HG03354 (cell line): ENCODE measurements around the gene KCNK5.

Experiments
- ATAC-seq: cut with Tn5 transposase; IDR thresholded peaks from one replicate; pipeline ENCODE4 v1.9.1; 2021; ENCODE audit warnings: mild to moderate bottlenecking; ENCODE audit not compliant: unreplicated experiment, poor library complexity, severe bottlenecking

Gene KCNK5

DNA sequence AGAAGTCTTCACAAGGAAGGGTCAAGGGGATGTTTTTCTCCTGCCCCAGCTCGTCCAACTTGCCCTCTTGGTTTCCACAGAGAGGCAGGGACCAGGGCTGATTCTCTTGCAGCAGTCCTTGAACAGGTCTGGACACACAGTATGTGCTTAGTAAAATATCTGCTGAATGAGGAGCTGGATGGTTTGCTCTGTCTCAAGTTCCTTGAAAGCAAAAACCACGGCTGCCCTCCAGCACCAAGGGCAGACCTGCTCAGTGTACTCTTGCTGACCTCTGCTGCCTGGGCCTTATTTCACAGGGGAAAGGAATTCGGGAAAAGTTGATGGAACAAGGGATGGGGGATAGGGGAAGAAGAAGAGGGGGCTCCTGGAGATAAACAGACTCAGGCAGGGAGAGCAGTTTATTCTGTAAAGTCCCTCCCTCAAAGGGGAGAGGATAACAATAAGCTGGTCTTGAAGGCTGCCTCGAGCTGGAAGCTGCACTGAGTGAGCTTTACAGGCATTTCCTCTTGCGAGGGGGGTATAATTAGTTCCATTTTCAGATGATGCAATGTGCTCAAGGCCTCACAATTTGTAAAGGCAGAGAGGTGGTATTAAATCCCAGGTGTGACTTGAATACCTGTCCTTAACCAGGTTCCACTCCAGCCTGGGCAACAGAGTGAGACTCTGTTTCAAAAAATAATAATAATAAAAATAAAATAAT is 10.3 kb downstream of the KCNK5 start:
- no peak for ATAC-seq

DNA sequence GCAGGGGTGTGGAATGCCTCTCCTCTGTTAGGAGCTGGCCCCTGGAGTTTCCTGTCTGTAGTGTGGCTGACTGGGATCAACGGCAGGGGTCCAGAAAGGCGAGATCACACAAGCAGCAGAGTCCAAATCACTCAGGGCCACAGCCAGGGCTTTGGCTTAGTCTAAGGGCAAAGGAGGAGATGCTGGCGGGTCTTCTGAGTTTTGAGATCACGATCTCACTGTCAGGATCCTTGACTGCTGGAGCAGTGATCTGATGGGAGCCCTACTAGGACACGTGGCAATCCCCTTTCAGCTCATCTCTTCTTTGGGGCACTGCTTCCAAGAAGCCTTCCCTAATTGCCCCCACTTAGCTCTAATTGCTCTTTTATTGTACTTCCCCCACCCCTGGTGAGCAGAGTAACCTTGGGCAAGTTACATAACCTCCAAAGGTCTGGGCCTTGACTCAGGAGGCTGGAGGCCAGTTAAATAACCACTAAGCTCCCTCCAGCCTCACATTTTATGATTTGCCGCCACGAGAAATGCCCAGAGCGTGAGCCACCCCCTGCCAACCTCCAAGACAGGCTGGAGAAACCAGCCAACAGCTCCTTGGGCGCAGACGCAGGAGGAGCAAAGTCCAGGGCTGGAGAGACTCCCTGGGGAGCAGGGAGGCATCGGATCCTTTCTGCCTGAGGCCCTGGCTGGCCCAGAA is 12.0 kb downstream of the KCNK5 start:
- ATAC-seq, result no peak

DNA sequence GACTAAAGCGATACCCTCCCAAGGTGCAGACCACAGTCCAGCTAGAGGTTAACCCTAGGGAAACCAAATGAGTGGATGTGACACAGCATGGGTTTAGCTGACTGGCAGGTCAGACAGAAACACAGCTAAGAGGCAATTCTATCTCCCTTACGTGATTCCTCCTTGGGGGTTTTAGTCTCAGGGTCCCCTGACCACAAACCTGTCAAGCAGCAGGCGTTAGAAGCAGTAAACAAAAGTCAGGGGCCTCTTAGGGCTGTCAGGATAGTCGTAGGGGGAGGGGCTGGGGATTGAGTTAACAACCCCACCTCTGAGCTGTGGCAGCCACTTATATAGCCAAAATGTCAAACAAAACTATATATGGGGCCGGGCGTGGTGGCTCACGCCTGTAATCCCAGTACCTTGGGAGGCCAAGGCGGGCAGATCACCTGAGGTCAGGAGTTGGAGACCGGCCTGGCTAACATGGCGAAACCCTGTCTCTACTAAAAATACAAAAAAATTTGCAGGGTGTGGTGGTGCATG is 13.6 kb downstream of the KCNK5 start:
- no peak for ATAC-seq

DNA sequence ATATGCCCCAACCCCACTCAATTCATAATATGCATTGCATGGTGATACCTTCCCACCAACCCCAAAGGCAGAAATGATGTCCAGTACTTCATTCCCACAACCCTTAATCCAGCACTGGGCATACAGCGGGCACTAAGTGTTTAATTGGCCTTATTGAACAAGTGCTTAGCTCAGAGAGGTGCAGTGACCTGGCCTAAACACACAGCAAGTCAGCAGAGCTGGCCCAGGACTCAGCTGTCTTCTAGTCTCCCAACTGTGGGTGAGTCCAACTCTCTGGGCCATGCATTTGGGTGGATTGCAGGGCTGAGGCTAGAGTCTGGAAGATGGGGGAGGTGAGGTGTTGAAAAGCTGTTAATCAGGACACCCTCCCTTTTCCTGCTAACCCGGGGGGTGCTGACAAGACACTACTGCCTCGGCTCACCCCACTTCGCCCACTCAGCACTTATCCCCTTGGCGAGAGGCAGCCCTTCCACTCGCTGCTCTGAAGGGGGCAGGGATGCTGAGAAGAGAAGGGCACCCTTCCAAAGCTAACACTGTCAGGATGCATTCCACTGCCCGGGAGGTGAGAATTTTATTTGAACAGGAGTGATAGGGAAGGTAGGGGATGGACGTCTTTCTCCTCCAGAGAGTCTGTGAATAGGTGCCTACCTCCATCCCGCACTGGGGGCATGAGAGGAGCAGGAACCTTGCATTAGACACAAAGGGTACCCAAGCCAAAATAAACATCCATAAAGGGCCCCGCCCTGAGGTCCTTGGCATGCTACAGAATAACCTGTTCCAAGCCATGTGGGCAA is 14.2 kb downstream of the KCNK5 start:
- ATAC-seq, result no peak

DNA sequence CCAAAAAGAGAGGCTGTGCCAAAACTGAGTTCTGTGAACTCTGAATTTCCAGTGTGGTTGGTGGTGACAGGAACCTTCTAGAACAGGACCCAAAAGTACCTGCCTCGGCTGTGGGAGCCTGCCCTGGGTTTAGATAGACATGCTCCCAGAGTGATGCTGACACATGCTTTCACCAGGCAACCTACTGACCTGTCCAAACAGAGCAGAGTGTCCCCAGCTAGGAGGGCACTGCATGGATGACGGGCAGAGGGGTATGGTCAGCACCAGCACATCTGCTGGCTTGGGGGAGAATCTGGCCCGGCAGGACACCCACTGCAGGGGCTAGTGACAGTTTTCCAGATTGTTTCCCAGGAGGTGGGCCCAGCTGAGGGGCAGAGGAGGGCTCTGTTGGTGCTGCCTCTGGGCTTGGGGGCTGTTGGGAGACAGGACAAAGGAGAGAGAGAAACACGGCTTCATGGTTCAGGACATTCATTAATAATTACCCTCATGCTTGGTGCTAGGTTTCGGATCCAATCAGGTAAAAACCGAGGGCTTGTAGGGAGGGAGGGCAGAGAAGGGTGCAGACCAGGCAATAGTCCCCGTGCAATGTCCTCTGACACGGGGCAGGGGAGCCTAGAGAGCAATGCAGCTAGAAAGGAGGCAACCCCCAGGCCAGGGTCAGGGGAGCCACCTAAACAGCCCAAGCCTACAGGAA is 15.0 kb downstream of the KCNK5 start:
- ATAC-seq, result no peak

DNA sequence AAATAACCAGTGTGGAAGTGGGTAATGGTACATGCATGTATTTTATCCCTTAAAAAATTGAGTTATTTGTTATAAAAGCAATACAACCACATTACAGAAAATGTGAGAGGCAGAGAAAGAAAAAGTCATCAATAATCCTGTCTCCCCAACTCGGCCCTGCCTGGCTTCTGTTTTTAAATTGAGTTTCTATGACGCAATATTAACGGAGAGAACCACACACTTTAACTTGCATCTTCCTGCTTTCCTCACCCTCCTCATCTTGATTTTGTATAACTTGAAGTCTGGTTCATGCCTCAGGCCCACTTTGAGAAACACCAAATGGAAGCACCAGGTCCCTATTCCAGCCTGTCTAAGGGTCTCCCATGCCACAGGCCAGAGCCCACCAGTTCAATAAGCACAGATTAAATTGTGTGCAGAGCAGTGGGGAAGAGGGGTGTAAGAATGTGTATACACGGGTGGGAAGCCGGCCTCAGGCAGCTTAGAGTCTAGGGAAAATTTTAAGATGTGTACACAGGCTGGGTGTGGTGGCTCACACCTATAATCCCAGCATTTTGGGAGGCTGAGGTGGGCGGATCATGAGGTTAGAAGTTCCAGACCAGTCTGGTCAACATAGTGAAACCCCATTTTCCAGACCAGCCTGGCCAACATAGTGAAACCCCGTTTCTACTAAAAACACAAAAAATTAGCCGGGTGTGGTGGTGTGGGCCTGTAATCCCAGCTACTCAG is 15.9 kb downstream of the KCNK5 start:
- ATAC-seq, result no peak

DNA sequence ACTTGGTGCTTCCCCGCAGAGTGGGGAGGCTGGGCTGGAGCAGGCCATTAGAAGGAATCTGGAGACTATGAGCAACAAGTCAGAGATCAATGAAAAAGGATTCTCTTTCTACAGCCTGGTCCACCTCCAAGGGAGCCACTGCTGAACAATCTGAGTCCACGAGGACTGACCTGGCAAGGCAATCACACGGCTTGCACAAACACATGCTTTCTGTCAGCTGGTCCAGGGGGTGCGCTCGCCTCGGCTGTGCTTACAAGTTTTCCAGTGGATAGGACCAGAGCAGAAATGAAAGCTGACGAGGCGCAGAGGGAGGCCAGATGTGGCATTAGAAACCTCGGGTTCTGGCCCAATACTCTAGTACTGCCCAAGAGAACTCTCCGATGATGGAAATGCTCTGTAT is 18.1 kb downstream of the KCNK5 start:
- ATAC-seq, result no peak

DNA sequence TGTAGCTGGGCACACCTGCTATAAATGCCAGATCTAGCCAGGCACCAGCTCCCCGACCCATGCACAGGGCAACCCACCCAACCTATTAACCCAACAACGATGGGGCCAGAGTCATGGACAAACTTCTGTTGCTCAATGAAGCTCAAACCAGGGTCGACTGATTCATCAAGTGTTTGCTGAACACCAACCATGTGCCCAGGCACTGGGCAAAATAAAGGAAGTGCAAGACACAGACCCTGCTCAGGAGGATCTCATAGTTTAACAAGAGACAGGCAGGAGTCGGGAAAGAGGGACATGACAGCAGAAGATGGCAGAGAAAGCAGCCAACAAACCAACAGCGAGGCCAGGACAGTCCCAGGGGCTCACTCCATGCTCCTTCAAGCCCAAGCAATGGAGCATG is 18.8 kb downstream of the KCNK5 start:
- ATAC-seq, result no peak

DNA sequence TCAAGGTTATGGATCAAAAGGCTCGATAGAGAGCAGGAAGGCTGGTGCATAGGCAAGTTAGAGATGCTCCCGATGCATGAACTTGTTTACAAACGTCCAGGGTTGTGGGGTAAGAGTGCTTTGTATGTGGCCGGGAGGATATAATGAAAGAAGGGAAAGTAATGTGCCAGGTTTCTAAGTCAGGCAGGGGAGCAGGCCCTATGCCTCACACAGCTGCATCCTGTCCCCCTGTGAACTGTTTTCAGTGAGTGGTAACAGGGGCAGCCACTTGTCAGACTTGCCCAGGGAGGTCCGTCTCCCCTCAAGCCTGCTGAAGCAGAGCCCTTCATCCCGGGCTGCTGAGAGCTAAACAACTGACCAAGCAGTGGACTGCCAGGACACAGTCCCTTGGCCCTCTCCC is 19.4 kb downstream of the KCNK5 start:
- ATAC-seq, result no peak

DNA sequence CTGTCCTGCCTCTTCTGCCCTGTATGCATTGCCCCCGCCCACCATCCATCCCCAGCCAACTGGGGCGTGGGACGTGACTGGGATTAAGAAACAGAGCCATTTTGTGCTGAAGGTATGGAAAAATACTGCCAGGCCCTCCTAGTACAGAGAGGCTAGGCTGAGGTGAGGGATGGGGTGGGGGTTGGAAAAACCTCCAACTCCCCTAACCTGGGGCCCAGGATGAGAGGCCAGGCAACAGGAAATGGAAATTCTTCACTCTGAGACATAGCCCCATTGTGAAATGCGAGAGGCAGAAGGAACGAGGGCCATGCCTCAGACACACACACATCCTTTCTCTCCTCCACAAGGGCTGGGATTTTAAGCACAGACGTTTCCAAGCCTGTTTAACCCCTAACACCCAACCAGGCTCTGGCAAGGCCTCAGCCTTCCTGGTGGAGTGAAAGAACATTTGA is 19.9 kb downstream of the KCNK5 start:
- ATAC-seq, result no peak

DNA sequence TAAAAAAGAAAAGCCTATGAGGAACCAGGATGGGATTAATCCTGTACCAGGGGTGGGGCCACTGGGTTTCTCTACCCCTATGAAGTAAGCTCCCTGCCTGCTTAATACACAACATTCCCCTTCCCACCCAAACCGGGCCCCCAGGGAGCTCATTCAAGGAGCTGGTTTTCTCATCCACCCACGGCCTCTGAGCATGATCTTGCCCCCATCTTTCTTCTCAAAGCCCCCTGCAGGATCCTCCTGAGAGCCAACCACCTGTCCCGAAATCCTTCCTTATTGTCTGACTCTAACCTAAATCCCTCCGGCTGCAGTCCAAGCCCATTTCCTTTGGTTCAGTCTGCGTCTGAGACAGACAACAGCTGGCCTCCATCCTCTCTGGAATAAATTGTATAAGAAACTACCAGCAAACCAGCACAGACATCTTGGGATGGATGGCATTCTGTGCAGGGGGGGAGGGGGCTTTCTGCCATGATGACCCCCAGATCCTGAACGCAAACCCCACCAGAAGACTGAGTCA is 21.0 kb downstream of the KCNK5 start:
- ATAC-seq, result no peak

DNA sequence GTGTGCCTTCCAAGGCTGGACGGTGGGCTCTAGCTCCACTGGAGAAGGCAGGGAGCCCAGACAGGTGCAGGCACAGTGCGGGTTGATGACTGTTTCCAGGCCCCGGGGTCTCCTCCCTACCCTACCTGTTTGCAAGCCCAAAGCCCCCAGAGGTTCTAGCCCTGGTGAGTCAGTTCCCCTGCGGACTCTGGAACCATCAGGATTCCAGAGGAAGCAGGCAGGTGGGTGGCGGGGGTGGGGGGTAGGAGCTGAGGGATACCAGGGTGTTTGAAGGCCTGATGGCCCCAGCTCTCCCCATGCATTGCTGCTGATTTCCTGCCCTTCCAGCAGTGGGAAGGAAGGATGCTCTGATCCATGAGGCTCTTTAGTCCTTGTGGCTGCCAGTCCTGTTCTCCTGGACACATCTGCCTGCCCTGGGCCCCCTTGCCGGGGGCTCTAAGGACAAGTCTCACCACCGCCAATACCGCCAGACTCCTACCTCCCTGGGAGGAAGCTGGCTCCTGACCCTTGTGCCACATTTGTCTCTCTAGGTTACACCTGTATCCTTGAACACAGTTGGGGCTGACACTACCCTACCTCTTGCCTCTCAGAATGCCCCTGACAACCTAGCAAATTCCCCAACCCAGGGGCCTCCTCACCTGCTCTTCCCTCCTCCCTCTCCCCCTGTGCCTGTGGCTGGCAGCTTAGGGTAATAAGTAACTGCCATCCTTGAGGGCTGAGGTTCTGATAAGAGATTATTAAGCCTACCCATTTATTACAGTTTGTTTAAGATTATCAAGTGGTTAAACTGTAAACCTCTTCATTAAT is 21.7 kb downstream of the KCNK5 start:
- ATAC-seq, result no peak

DNA sequence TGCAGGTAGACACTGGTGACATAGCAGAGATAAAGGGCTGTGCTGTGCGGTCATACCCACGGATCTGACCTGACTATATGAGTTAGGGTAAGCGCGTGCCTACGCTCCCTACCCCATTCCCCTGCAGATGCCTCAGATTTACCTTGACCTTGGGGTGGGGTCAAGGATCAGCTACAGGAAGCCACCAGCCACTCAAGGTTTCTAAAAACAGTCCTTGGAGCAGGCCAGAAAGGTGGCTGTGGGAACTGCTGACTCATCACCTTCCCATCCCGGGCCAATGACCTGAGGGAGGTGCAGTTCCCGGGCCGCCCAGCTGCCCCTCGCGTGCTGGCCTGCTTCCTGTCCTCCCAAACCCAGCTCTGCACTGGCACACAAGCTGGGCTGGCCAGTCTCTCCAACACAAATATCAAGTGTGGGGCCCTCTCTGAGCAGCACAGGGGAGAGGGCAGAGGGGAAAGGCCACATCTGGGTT is 23.0 kb downstream of the KCNK5 start:
- ATAC-seq, result no peak

DNA sequence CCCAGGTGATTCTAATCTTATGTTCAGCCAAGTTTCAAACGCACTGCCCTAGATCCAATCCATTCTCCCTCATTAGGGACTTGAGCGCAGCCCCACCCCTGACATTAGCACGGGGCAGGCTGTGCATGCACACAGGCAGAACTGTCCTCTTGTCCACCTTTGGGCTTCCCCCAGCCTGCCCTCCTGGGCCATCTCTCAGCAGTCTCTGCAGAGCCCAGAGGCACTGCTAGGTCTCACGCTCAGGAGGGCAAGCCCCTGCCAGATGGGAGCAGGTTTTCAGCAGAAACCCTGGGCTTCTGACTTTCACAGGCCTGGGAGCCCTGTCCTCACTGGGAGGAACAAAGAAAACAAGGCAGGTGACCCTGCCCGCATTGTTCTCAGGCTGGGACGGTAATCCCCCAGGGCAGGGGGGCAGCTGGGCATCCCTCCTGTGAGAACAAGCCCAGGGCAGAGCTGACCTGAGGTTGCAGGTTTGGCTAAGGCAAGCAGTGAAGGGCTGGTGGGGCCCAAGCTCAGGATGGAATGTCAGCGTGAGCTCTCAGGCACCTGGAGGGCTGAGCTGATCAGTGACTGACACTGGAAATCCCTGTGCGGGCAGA is 24.5 kb downstream of the KCNK5 start:
- no peak for ATAC-seq

DNA sequence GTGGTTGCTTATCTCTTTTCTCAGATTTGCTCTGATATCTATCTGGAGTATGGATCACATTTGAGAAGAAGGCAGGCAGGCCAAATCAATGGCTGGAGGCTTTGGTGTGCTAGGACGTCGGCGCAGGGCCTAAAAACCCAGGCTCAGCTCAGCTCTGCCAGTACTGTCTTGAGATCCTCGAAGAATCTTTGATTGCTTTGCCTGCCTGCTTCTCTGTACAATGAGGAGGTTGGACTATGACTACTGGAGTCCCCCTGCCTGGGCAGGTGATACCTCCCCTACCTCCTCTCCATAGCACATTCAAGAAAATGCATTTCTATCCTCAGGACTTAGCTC is 25.1 kb downstream of the KCNK5 start:
- ATAC-seq, result no peak

DNA sequence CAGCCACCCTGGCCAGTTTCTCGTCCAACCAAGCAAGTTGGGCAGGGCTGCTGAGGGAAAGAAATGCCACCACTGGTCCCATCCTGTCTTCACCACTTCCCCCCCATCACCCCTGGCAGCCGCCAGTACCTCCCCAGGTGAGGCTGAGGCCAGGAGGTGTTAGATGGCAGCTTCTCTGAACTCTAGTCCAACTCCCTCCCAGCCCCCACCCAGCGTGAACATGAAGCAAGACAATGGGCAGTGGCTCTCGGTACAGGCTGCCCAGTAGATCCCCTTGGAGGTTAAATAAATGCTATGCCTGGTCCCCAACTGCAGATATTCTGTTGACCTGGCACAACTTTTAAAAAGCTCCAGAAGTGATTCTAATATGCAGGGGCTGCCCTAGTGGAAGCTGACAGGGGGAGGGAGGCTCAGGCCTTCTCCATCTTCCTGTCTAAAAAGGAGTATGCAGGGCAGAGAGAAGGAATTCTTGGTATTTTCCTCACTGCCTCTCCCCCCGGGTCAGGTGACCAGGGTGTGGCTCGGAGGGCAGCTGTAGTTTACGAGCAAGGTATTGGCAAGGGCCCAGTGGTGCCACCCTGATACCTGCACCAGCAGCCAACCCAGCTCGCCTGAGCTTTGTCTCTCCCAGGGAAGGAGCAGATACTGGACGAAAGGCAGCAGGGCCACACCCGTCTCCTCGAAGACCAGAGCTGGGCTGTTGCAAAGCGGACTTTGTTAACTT is 25.7 kb downstream of the KCNK5 start:
- ATAC-seq, result no peak

DNA sequence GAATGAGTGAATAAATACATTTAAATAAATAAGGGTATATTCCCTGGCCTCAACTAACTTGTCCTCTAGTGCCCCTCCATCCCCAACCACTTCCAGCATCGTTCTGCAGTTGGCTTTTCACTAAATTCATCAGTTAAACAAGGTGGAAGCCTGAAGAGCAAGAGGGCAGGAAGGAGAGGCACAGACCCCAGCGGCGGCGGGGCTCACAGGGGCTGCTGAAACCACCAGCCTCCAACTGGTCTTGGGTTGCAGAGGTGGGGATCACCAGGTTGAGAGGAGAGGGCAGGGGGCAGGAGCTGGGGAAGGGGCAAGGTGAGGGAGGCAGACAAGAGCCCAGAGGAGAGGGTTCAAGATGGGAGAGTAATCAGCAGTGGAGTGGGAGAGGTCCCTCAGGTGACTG is 27.1 kb downstream of the KCNK5 start:
- no peak for ATAC-seq
